HS-5 (cell line): Measurements from ENCODE around the gene MRPS7.
A peak's percentile ranks its signal among the peaks of the same experiment; 100 is the strongest.

Experiments
- DNase-seq: peaks from one replicate; pipeline ENCODE4 v3.0.0-alpha.2; 2012; ENCODE audit warnings: low read depth

MRPS7 gene

GRCh38 chr17:75261336-75262111 is at the start of gene MRPS7, which contains the start of gene GGA3:
Gene MRPS7 (plus strand): TSS chr17:75261879. CDS start chr17:75261901, 22 bp downstream.
Gene GGA3 (minus strand): TSS chr17:75261606. CDS start chr17:75261587, 19 bp downstream.
- DNase-seq = peak; percentile 85

GRCh38 chr17:75218131-75218530 is 43.5 kb upstream of the MRPS7 start:
- DNase-seq = no peak

GRCh38 chr17:75219815-75220214 is 41.9 kb upstream of the MRPS7 start:
- DNase-seq = no peak

- DNase-seq = no peak
These were observed 36.7 kb upstream of the MRPS7 start for GRCh38 chr17:75225016-75225415.

- DNase-seq = no peak
These were observed 34.0 kb upstream of the MRPS7 start for GRCh38 chr17:75227729-75228128.

- no peak for DNase-seq
These were observed 33.4 kb upstream of the MRPS7 start for GRCh38 chr17:75228305-75228704.

GRCh38 chr17:75228847-75229246 is 32.8 kb upstream of the MRPS7 start:
- DNase-seq = no peak

GRCh38 chr17:75231071-75231470 is 30.6 kb upstream of the MRPS7 start:
- DNase-seq = no peak

- DNase-seq = no peak
These were observed 29.8 kb upstream of the MRPS7 start for GRCh38 chr17:75231741-75232464.

- no peak for DNase-seq
These were observed 28.9 kb upstream of the MRPS7 start for GRCh38 chr17:75232786-75233185.

GRCh38 chr17:75237100-75238014 is 24.3 kb upstream of the MRPS7 start:
- no peak for DNase-seq

GRCh38 chr17:75238020-75238580 is 23.6 kb upstream of the MRPS7 start:
- DNase-seq = no peak

GRCh38 chr17:75238684-75239191 is 22.9 kb upstream of the MRPS7 start:
- DNase-seq = no peak

GRCh38 chr17:75239214-75239613 is 22.5 kb upstream of the MRPS7 start:
- no peak for DNase-seq

- no peak for DNase-seq
These were observed 21.8 kb upstream of the MRPS7 start for GRCh38 chr17:75239778-75240393.

GRCh38 chr17:75240394-75241142 is 21.1 kb upstream of the MRPS7 start:
- no peak for DNase-seq

GRCh38 chr17:75241143-75241430 is 20.6 kb upstream of the MRPS7 start:
- DNase-seq = no peak

- no peak for DNase-seq
These were observed 20.2 kb upstream of the MRPS7 start for GRCh38 chr17:75241502-75241901.

- DNase-seq = no peak
These were observed 19.7 kb upstream of the MRPS7 start for GRCh38 chr17:75241996-75242460.

GRCh38 chr17:75242461-75243042 is 19.1 kb upstream of the MRPS7 start:
- DNase-seq = no peak
